ENCODE data around the gene UMPS.
"Not testable (repeated sequence)": the region's sequence is repeated elsewhere in the genome, so short reads cannot be mapped to it uniquely, and the experiment has no call there.

The UMPS gene

GRCh38 chr3:124780761-124781475 is 50.7 kb downstream of the UMPS start:
- in situ Hi-C loops (cut with MboI; ENCODE audit: low pct_unique_long_range_greater_than_20kb, low sequenced_read_pairs, unreplicated experiment), result no loop called here
- no peak for DNase-seq (ENCODE audit: low spot score)
- no peak for TF ChIP-seq CTCF (IDR thresholded peaks at IDR 0.05; ENCODE audit: extremely low read depth, insufficient read depth, missing control alignments)

GRCh38 chr3:124781476-124782376 is 51.5 kb downstream of the UMPS start:
- no peak for DNase-seq (ENCODE audit: low spot score)
- no peak for TF ChIP-seq CTCF (IDR thresholded peaks at IDR 0.05; ENCODE audit: extremely low read depth, insufficient read depth, missing control alignments)
- in situ Hi-C loops (cut with MboI; ENCODE audit: low pct_unique_long_range_greater_than_20kb, low sequenced_read_pairs, unreplicated experiment), result no loop called here

GRCh38 chr3:124782377-124782712 is 52.1 kb downstream of the UMPS start:
- DNase-seq (ENCODE audit: low spot score); in situ Hi-C loops (cut with MboI; ENCODE audit: low pct_unique_long_range_greater_than_20kb, low sequenced_read_pairs, unreplicated experiment): not testable (repeated sequence)

GRCh38 chr3:124783696-124784095 is 53.4 kb downstream of the UMPS start:
- no peak for TF ChIP-seq CTCF (IDR thresholded peaks at IDR 0.05; ENCODE audit: extremely low read depth, insufficient read depth, missing control alignments)
- no peak for DNase-seq (ENCODE audit: low spot score)
- in situ Hi-C loops (cut with MboI; ENCODE audit: low pct_unique_long_range_greater_than_20kb, low sequenced_read_pairs, unreplicated experiment), result no loop called here

- no peak for TF ChIP-seq CTCF (IDR thresholded peaks at IDR 0.05; ENCODE audit: extremely low read depth, insufficient read depth, missing control alignments)
- in situ Hi-C loops (cut with MboI; ENCODE audit: low pct_unique_long_range_greater_than_20kb, low sequenced_read_pairs, unreplicated experiment), result no loop called here
Observed at GRCh38 chr3:124784686-124785382, 54.6 kb downstream of the UMPS start.

GRCh38 chr3:124785973-124786372 is 55.7 kb downstream of the UMPS start:
- DNase-seq (ENCODE audit: low spot score), result no peak
- no peak for TF ChIP-seq CTCF (IDR thresholded peaks at IDR 0.05; ENCODE audit: extremely low read depth, insufficient read depth, missing control alignments)
- in situ Hi-C loops (cut with MboI; ENCODE audit: low pct_unique_long_range_greater_than_20kb, low sequenced_read_pairs, unreplicated experiment), result no loop called here

More at GRCh38 chr3:124784686-124785382, 54.6 kb downstream of the UMPS start:
- no peak for DNase-seq (ENCODE audit: low spot score)

All from GM13977 (cell line).